ENCODE data around the gene BAIAP3. TPM values are rescaled to one million over a fixed set of nuclear protein-coding genes. Genes with fewer than 3 reads are reported as not detected.

BAIAP3 gene
- total RNA-seq, 4 donors from 2014 or later, result 1.3 to 4.2 (median 2.3) TPM

DNA sequence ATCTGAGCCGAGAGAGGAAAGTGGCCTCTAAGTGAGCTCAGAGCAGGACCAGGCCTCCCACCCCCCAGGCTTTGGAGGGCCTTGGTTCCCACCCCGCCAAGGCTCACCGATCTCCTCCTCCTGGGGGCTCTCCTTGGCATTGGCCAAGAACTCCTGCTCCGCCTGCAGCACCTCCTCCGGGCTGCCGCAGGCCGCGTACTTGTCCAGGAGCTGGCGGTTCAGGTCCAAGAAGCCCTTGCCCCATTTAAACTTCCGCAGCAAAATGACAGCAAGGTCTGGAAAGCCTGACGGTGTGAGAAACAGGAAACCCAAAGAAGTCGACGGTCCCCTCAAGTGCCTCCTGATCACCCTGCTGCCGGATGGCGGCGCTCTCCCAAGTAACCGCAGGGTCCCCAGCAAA lies 16.5 kb downstream of the BAIAP3 start:
- TF ChIP-seq EP300 (IDR thresholded peaks at IDR 0.05) (no peak), POLR2A (IDR thresholded peaks at IDR 0.05; ENCODE audit: low read depth) (no peak), POLR2AphosphoS5 (IDR thresholded peaks at IDR 0.05) (no peak)
- TF ChIP-seq, protein P1, sequence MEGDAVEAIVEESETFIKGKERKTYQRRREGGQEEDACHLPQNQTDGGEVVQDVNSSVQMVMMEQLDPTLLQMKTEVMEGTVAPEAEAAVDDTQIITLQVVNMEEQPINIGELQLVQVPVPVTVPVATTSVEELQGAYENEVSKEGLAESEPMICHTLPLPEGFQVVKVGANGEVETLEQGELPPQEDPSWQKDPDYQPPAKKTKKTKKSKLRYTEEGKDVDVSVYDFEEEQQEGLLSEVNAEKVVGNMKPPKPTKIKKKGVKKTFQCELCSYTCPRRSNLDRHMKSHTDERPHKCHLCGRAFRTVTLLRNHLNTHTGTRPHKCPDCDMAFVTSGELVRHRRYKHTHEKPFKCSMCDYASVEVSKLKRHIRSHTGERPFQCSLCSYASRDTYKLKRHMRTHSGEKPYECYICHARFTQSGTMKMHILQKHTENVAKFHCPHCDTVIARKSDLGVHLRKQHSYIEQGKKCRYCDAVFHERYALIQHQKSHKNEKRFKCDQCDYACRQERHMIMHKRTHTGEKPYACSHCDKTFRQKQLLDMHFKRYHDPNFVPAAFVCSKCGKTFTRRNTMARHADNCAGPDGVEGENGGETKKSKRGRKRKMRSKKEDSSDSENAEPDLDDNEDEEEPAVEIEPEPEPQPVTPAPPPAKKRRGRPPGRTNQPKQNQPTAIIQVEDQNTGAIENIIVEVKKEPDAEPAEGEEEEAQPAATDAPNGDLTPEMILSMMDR (IDR thresholded peaks at IDR 0.05), result no peak
- intact Hi-C loops (cut with DNase I), result no loop called here
- Histone ChIP-seq H3K27ac (replicated peaks in 1 of 4) (no peak overlapping the region), H3K4me3 (no peak overlapping the region), H3K9me3 (no peaks in the 10 kb centered on the region), H3K36me3 (peaks cover 18 to 34% (median 33%) of the 10 kb centered on the region in 4 donors), H3K4me1 (peaks cover 28 to 48% (median 40%) of the 10 kb centered on the region in 4 donors), H3K27me3 (no peaks in the 10 kb centered on the region)
- WGBS, result 92% methylated on average over 14 of the region's 17 CpGs
- DNase-seq (ENCODE audit: extremely low spot score), result no peak

DNA sequence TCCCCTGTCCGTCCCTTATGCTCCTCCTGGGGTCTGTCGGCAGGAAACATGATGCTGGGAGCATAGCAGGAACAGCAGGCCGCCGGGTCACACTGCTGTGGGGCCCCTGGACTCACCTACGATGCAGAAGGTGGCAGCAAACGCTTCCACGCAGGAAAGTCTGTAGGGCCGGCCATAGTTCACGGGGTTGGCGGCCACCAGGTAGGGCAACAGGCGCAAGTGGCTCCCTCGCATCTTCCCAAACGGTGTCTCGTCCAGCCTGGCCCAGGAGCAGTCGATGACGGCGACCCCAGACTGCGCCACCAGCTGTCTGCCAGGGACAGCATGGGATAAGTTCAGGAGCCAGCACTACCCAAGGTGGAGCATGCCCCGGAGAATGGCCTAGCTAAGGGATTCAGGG lies 17.2 kb downstream of the BAIAP3 start:
- no peak for DNase-seq (ENCODE audit: extremely low spot score)
- intact Hi-C loops (cut with DNase I), result no loop called here
- TF ChIP-seq POLR2A (IDR thresholded peaks at IDR 0.05; ENCODE audit: low read depth) (no peak), EP300 (IDR thresholded peaks at IDR 0.05) (no peak), POLR2AphosphoS5 (IDR thresholded peaks at IDR 0.05) (no peak)
- Histone ChIP-seq H3K36me3 (peaks cover 18 to 34% (median 33%) of the 10 kb centered on the region in 4 donors), H3K27me3 (no peaks in the 10 kb centered on the region), H3K27ac (replicated peaks in 1 of 4) (peak overlapping the region in 1 of 4 donors; percentile 82), H3K4me3 (peak overlapping the region; percentile 84 to 99 (median 91)), H3K4me1 (peaks cover 28 to 55% (median 45%) of the 10 kb centered on the region in 4 donors), H3K9me3 (no peaks in the 10 kb centered on the region)
- WGBS, result 74% methylated on average over 14 of the region's 19 CpGs

DNA sequence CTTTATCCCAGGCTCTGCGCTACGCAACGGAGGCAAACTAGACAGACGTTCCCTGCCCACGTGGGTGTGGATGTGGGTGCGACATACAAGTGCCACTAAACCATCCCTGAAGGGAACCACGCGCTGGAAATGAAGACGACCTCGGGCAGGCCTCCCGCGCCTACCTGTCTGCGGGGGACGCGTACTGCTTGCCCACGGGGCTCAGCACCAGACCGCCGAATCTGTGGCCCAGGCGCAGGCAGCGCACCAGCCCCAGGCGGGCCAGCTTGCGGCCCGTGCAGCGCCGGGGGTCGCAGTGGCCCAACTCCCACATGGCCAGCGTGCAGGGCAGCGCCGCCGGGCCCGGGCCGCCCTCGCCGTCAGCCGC lies 17.8 kb downstream of the BAIAP3 start:
- Histone ChIP-seq H3K27ac (replicated peaks in 1 of 4) (peak overlapping the region; percentile 65 to 82 (median 71)), H3K27me3 (no peaks in the 10 kb centered on the region), H3K4me3 (peak overlapping the region; percentile 84 to 99 (median 91)), H3K9me3 (no peaks in the 10 kb centered on the region), H3K36me3 (peaks cover 18 to 34% (median 33%) of the 10 kb centered on the region in 4 donors), H3K4me1 (peaks cover 28 to 60% (median 50%) of the 10 kb centered on the region in 4 donors)
- 0% methylated on average over 4 of the region's 35 CpGs for WGBS
- DNase-seq (ENCODE audit: extremely low spot score), result no peak
- intact Hi-C loops (cut with DNase I), result no loop called here
- TF ChIP-seq POLR2AphosphoS5 (IDR thresholded peaks at IDR 0.05) (no peak), POLR2A (IDR thresholded peaks at IDR 0.05; ENCODE audit: low read depth) (no peak), EP300 (IDR thresholded peaks at IDR 0.05) (no peak)
- TF ChIP-seq, protein P1 (IDR thresholded peaks at IDR 0.05), result no peak

DNA sequence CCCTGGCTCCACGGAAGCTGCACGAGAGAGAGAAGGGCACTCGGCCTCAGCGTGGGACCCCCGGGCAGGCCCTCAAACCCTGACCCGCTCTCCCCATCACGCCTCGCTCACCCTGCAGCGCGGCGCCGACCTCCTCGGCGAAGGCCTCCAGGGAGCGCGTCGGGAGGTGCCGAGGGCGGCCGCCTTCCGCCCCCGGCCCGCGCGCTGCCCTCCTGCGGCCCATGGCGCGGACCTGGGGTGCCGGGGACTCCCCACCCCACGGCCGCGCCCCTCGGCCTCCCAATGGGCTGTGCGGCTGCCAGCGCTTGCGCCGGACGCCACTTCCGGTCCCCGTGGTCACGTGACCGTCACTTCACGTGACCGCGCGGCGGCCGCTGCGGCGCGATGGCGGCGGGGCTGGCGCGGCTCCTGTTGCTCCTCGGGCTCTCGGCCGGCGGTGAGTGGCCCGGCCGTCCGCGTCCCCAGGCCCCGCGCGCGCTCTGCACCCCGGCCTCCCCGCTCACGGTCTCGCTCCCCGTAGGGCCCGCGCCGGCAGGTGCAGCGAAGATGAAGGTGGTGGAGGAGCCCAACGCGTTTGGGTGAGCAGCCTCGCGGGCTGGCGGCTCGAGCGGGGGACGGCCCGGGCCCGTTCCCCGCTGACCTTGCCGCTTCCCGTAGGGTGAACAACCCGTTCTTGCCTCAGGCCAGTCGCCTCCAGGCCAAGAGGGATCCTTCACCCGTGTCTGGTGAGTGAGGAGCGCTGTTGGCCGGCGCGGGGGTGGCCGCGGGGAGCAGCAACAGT lies 18.3 kb downstream of the BAIAP3 start, which contains the start of the genes GNPTG and TSR3:
GNPTG (plus strand) TSS at position 350 of the 781 bp plus-strand sequence; CDS start at position 385, 35 bp downstream.
TSR3 (minus strand) TSS at position 297 of the 781 bp plus-strand sequence; CDS start at position 223, 74 bp downstream.
- peak; percentile 94 for DNase-seq (ENCODE audit: extremely low spot score)
- WGBS, result 0% methylated on average over 41 of the region's 98 CpGs
- Histone ChIP-seq H3K4me3 (peak within 1 kb of the TSS; percentile 84 to 99 (median 91)), H3K9me3 (no peaks in the 10 kb centered on the region), H3K27me3 (no peaks in the 10 kb centered on the region), H3K27ac (replicated peaks in 1 of 4) (peak within 1 kb of the TSS; percentile 65 to 82 (median 71)), H3K4me1 (peaks cover 28 to 65% (median 52%) of the 10 kb centered on the region in 4 donors), H3K36me3 (peaks cover 18 to 34% (median 33%) of the 10 kb centered on the region in 4 donors)
- intact Hi-C loops (cut with DNase I), result no loop called here
- TF ChIP-seq POLR2A (IDR thresholded peaks at IDR 0.05; ENCODE audit: low read depth), result no peak
- TF ChIP-seq EP300 (IDR thresholded peaks at IDR 0.05), result no peak
- TF ChIP-seq POLR2AphosphoS5 (IDR thresholded peaks at IDR 0.05), result peak; percentile 89 to 97
- TF ChIP-seq, protein P1 (IDR thresholded peaks at IDR 0.05), result peak in 1 of 3 experiments; percentile 24

All from esophagus muscularis mucosa (tissue), 4 donors.